Thymus (tissue), 11 donors: ENCODE measurements around the gene OPRL1. TPM values are rescaled to one million over a fixed set of nuclear protein-coding genes. Genes with fewer than 3 reads are reported as not detected.

Experiments used
- DNase-seq, 9 donors: peaks; one replicate each; pipeline ENCODE4 v3.0.0-alpha.2; 2013; ENCODE audit warnings: low spot score in 9 of 9, low read depth in 6 of 9, missing footprints in 1 of 9
- H3K27ac ChIP-seq, 2 donors: one replicate each; pipeline ENCODE4 v1.5.1; 2013; ENCODE audit warnings: control low read depth in 1 of 2, low read depth in 1 of 2, low read length in 1 of 2, mild to moderate bottlenecking in 1 of 2, moderate library complexity in 1 of 2
- H3K27me3 ChIP-seq, 2 donors: one replicate each; pipeline ENCODE4 v1.5.1; 2013; ENCODE audit warnings: low read length in 1 of 2; ENCODE audit not compliant: control insufficient read depth in 2 of 2, insufficient read depth in 1 of 2
- H3K36me3 ChIP-seq, 2 donors: one replicate each; pipeline ENCODE4 v1.5.1; 2013; ENCODE audit warnings: low read length in 1 of 2, mild to moderate bottlenecking in 1 of 2, moderate library complexity in 1 of 2; ENCODE audit not compliant: control insufficient read depth in 2 of 2, insufficient read depth in 2 of 2
- H3K4me1 ChIP-seq, 2 donors: one replicate each; pipeline ENCODE4 v1.5.1; 2013; ENCODE audit warnings: low read length in 2 of 2; ENCODE audit not compliant: control insufficient read depth in 2 of 2, insufficient read depth in 2 of 2
- H3K4me3 ChIP-seq, 2 donors: one replicate each; pipeline ENCODE4 v1.5.1; 2013; ENCODE audit warnings: low read length in 2 of 2, control low read depth in 1 of 2, mild to moderate bottlenecking in 1 of 2
- H3K9me3 ChIP-seq, 2 donors: one replicate each; pipeline ENCODE4 v1.5.1; 2013; ENCODE audit warnings: low read length in 1 of 2, mild to moderate bottlenecking in 1 of 2; ENCODE audit not compliant: control insufficient read depth in 2 of 2, insufficient read depth in 1 of 2
- WGBS: extraction: QIAGEN DNeasy Blood & Tissue Kit; methylation state at CpG from one replicate; pipeline ENCODE4 v1.1.7; 2013; 5-methylcytosine and 5-hydroxymethylcytosine counted together
- polyA plus RNA-seq: library from polyadenylated mRNA; stranded (reverse); fragments of 200-250 nt; gene quantifications from one replicate; pipeline ENCODE4 v1.2.3, GENCODE V29; 2013
- total RNA-seq: library from RNA; stranded (reverse); fragments of 120-200 nt; gene quantifications from one replicate; pipeline ENCODE4 v1.2.4, GENCODE V29; 2013
- donor health status: healthy.

Gene OPRL1
- total and polyA plus RNA-seq, 2 donors: 1.1 to 1.4 TPM

DNA sequence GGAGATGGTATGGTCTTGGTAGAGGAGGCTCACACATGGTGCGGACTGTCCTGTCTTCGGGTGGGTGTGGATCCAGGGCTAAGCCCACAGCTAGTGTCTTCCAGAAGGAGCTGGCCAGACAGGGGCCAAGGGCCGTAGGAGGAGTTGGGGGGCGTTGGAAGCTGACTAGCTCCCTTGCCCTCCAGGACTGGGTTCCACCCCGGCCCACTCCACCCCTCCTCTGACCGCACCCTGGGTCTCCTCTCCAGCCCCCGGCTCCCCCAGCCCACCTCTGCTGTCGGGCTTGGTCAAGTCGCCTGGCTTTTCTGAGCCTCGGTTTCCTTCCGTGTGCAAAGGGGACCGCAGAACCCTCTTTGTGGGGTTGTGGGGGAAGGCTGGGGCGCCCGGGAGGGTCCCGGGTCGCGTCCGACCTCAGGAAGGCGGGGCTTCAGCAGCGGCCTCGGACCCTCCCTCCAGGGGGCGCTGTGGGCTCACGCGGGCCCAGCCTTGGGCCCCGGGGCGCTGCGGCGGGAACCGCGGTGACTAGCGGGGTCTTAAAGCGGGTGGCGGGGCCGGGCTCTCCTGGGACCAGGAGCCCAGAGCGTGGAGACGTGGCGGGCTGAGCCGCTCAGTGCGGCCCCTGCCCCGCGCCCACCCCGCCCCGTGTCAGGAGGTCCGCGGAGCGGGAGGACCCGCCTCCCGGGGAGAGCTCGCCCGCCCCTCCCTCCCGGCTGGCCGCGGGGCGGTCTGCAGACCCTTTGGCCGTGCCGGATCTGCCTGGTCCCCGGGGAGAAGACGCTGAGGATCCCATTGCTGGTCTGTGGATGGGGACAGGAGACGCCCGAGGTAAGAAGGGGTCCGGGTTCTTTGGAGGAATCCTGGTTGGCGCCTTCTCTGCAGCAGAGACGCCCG is 22.1 kb downstream of the OPRL1 start:
- peaks cover 22 to 51% of the 10 kb centered on the region in 2 donors for H3K27me3 ChIP-seq
- no peaks in the 10 kb centered on the region for H3K36me3 ChIP-seq
- WGBS: 6% methylated on average over 64 of the region's 64 CpGs
- peaks cover 0 to 17% of the 10 kb centered on the region in 2 donors for H3K4me1 ChIP-seq
- H3K27ac ChIP-seq: no peak overlapping the region
- H3K9me3 ChIP-seq: no peaks in the 10 kb centered on the region
- H3K4me3 ChIP-seq: peak overlapping the region in 1 of 2 donors; percentile 38
- DNase-seq: peak in 4 of 9 donors; percentile 62 to 81 (median 72)

DNA sequence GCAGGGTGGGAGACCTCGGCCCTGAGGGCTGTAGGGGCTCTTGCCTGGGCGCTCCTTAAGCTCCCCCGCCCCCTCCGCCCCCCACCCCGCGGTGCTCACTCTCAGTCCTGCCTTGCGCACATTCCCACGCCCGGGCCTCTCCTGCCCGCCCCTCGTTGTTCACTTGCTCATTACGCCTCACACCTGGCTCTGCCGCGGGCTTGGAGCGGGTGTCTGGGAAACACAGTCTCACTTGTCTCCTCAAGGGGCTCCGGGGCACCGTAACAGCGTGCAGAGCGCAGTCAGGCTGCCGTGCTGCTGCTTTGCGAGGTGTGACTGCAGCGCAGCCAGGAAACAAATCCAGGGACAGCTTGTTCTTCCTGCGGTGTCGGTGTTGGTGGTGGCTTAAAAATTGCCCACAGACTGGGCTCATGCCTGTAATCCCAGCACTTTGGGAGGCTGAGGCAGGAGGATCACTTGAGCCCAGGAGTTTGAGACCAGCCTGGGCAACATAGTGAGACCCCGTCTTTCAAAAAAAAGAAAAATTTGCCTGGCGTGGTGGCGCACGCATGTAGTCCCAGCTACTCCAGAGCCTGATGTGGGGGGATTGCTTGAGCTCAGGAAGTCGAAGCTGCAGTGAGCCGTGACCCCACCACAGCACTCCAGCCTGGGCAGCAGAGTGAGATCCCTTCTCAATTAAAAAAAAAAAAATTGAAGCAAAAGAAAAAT is 22.9 kb downstream of the OPRL1 start:
- 21% methylated on average over 30 of the region's 30 CpGs for WGBS
- Histone ChIP-seq H3K36me3 (no peaks in the 10 kb centered on the region), H3K27ac (no peak overlapping the region), H3K27me3 (peaks cover 22 to 56% of the 10 kb centered on the region in 2 donors), H3K4me1 (peaks cover 0 to 25% of the 10 kb centered on the region in 2 donors), H3K4me3 (peak overlapping the region in 1 of 2 donors; percentile 38), H3K9me3 (no peaks in the 10 kb centered on the region)
- peak in 1 of 9 donors; percentile 72 for DNase-seq

GRCh38 chr20:64103871-64104666 is 24.2 kb downstream of the OPRL1 start:
- no peak for DNase-seq
- Histone ChIP-seq H3K27me3 (peaks cover 22 to 56% of the 10 kb centered on the region in 2 donors), H3K4me1 (peaks cover 0 to 27% of the 10 kb centered on the region in 2 donors), H3K4me3 (no peak overlapping the region), H3K9me3 (no peaks in the 10 kb centered on the region), H3K27ac (no peak overlapping the region), H3K36me3 (no peaks in the 10 kb centered on the region)
- 90% methylated on average over 20 of the region's 20 CpGs for WGBS

DNA sequence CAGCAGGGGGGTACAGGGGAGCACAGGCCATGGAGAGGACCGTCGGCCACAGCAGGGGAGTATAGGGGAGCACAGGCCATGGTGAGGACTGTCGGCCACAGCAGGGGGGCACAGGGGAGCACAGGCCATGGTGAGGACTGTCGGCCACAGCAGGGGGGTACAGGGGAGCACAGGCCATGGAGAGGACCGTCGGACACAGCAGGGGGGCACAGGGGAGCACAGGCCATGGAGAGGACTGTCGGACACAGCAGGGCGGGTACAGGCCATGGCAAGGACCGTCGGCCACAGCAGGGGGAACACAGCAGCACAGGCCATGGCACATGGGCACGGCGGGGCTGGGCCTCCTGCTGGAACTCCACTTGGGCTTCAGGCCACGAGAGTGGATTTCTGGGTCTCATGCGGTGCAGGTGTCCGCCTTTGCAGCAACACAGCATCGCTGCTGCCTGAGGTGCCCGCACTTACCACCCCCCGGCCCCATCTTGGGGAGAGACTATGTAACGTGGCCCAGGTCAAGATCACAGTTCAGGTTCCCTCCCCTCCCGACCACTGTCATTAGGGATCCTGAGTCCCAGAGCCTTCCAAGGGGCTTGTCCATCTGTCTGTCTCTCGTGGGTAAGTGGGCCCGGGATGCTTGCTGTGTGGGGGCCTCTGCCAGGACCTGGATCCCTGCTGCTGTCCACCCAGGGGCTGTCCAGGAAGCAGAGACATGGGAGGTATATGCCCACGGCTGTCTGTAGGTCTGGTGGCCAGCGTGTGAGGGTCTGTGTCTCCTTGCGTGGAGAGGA is 25.0 kb downstream of the OPRL1 start:
- no peaks in the 10 kb centered on the region for H3K9me3 ChIP-seq
- no peak overlapping the region for H3K27ac ChIP-seq
- peaks cover 0 to 27% of the 10 kb centered on the region in 2 donors for H3K4me1 ChIP-seq
- H3K4me3 ChIP-seq: no peak overlapping the region
- DNase-seq: no peak
- H3K27me3 ChIP-seq: peaks cover 22 to 54% of the 10 kb centered on the region in 2 donors
- no peaks in the 10 kb centered on the region for H3K36me3 ChIP-seq
- WGBS: 97% methylated on average over 25 of the region's 25 CpGs

DNA sequence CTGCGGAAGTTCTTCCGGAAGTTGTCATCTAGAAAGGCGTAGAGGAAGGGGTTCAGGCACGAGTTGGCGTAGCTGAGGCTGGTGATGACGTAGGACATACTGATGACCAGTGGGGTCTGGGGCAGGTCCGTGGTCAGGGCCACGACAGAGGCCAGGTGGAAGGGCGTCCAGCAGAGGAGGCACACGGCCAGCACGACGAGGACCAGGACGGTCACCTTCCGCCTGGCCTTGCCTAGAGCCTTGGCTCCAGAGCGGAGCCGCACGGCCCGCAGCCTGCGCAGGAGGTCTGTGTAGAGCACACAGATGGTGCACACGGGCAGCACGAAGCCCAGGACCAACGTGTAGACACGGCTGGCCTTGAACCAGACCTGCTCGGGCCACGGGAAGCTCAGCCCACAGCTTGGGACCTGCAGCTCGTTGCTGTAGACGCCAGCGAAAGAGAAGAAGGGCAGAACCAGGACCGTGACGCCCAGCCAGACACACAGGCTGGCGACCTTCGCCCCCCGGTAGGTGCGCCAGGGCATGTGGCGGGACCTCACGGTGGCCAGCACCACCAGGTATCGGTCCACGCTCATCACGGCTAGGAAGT is 26.1 kb downstream of the OPRL1 start:
- H3K27ac ChIP-seq: no peak overlapping the region
- peaks cover 0 to 22% of the 10 kb centered on the region in 2 donors for H3K4me1 ChIP-seq
- peaks cover 18 to 46% of the 10 kb centered on the region in 2 donors for H3K27me3 ChIP-seq
- no peaks in the 10 kb centered on the region for H3K36me3 ChIP-seq
- DNase-seq: no peak
- no peaks in the 10 kb centered on the region for H3K9me3 ChIP-seq
- no peak overlapping the region for H3K4me3 ChIP-seq
- WGBS: 98% methylated on average over 39 of the region's 39 CpGs

- no peak for DNase-seq
- Histone ChIP-seq H3K9me3 (no peaks in the 10 kb centered on the region), H3K27ac (no peak overlapping the region), H3K27me3 (peaks cover 18 to 40% of the 10 kb centered on the region in 2 donors), H3K4me3 (no peak overlapping the region), H3K36me3 (no peaks in the 10 kb centered on the region), H3K4me1 (peaks cover 0 to 22% of the 10 kb centered on the region in 2 donors)
- WGBS: 97% methylated on average over 28 of the region's 28 CpGs
Observed at GRCh38 chr20:64106435-64106961, 26.6 kb downstream of the OPRL1 start.

DNA sequence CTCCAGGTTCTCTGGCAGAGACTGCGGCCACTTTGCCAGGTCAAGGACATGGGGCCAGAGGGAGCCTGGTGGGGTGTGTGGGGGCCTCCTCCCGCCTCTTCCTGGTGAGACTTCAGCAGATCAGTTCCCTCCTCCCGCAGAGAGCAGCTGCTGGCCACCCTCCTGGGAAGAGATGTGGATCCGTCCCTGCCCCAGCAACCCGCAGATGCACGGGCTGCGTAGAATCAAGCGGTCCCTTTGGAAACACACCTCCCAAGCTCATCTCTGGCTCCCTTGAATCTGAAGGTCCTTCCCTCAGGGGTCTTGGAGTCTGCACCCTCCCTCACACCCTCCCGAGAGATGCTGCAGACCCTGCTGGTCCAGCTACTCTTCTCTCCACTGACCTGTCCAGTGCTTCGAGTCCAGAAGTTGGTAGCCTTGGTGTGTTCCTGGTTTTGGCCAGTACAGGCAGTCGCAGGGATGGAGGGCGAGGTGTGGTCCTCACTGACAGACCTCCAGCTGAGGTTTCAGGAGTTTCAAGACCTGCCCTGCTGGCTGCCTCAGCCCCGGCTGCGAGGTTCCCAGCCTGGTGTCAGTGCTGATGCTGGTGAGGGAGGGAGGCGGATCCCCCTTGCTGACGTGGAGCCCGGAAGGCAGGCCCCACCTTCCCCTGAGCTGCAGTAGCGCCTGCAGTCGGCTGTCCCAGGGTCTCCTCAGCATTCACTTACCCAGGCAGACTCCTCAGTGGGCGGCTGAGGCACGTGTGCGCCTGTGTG is 27.3 kb downstream of the OPRL1 start, which contains the start of gene NPBWR2:
Gene NPBWR2, minus strand, starts transcription at position 585 of the 755 bp plus-strand sequence. CDS start 734 bp downstream, outside the sequence.
- no peak within 1 kb of the TSS for H3K4me3 ChIP-seq
- H3K27me3 ChIP-seq: peaks cover 12 to 33% of the 10 kb centered on the region in 2 donors
- peak in 3 of 9 donors; percentile 48 to 71 (median 64) for DNase-seq
- peaks cover 0 to 17% of the 10 kb centered on the region in 2 donors for H3K4me1 ChIP-seq
- H3K27ac ChIP-seq: no peak within 1 kb of the TSS
- H3K9me3 ChIP-seq: no peaks in the 10 kb centered on the region
- 59% methylated on average over 22 of the region's 22 CpGs for WGBS
- no peaks in the 10 kb centered on the region for H3K36me3 ChIP-seq
